Measurements from ENCODE around the gene POU2F2.

- TF ChIP-seq, protein P1, sequence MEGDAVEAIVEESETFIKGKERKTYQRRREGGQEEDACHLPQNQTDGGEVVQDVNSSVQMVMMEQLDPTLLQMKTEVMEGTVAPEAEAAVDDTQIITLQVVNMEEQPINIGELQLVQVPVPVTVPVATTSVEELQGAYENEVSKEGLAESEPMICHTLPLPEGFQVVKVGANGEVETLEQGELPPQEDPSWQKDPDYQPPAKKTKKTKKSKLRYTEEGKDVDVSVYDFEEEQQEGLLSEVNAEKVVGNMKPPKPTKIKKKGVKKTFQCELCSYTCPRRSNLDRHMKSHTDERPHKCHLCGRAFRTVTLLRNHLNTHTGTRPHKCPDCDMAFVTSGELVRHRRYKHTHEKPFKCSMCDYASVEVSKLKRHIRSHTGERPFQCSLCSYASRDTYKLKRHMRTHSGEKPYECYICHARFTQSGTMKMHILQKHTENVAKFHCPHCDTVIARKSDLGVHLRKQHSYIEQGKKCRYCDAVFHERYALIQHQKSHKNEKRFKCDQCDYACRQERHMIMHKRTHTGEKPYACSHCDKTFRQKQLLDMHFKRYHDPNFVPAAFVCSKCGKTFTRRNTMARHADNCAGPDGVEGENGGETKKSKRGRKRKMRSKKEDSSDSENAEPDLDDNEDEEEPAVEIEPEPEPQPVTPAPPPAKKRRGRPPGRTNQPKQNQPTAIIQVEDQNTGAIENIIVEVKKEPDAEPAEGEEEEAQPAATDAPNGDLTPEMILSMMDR (IDR thresholded peaks at IDR 0.05): no peak
- TF ChIP-seq POLR2A (IDR thresholded peaks at IDR 0.05): no peak
Observed at GRCh38 chr19:42148266-42148665, 16.0 kb upstream of the POU2F2 start.

All from lower leg skin (tissue), 3 donors.